ENCODE measurements around the gene EXOC3L4.

Gene EXOC3L4

GRCh38 chr14:103091041-103091882, 3.3 kb upstream of the EXOC3L4 start:
- peak; percentile 64 for DNase-seq (ENCODE audit: low read depth)

GRCh38 chr14:103091883-103092222, 2.7 kb upstream of the EXOC3L4 start:
- no peak for DNase-seq (ENCODE audit: low read depth)

- DNase-seq (ENCODE audit: low read depth): no peak
Measured at GRCh38 chr14:103093856-103094405, 594 bp upstream of the EXOC3L4 start.

- no peak for DNase-seq (ENCODE audit: low read depth)
Measured at GRCh38 chr14:103095210-103095778, 769 bp downstream of the EXOC3L4 start.

GRCh38 chr14:103096387-103096786, 1.9 kb downstream of the EXOC3L4 start:
- DNase-seq (ENCODE audit: low read depth): no peak

- DNase-seq (ENCODE audit: low read depth): no peak
Measured at GRCh38 chr14:103097244-103097993, 2.9 kb downstream of the EXOC3L4 start.

- no peak for DNase-seq (ENCODE audit: low read depth)
Measured at GRCh38 chr14:103097994-103098957, 3.8 kb downstream of the EXOC3L4 start.

GRCh38 chr14:103099081-103099732, 4.7 kb downstream of the EXOC3L4 start:
- no peak for DNase-seq (ENCODE audit: low read depth)

- no peak for DNase-seq (ENCODE audit: low read depth)
Measured at GRCh38 chr14:103099733-103100280, 5.3 kb downstream of the EXOC3L4 start.

GRCh38 chr14:103100281-103101121, 6.0 kb downstream of the EXOC3L4 start:
- DNase-seq (ENCODE audit: low read depth): no peak

GRCh38 chr14:103101257-103101962, 6.9 kb downstream of the EXOC3L4 start:
- no peak for DNase-seq (ENCODE audit: low read depth)

- DNase-seq (ENCODE audit: low read depth): no peak
Measured at GRCh38 chr14:103101963-103102688, 7.6 kb downstream of the EXOC3L4 start.

- no peak for DNase-seq (ENCODE audit: low read depth)
Measured at GRCh38 chr14:103102689-103103260, 8.2 kb downstream of the EXOC3L4 start.

GRCh38 chr14:103103461-103104388, 9.2 kb downstream of the EXOC3L4 start:
- no peak for DNase-seq (ENCODE audit: low read depth)

- no peak for DNase-seq (ENCODE audit: low read depth)
Measured at GRCh38 chr14:103104389-103104653, 9.8 kb downstream of the EXOC3L4 start.

GRCh38 chr14:103104654-103105452, 10.3 kb downstream of the EXOC3L4 start:
- peak; percentile 54 for DNase-seq (ENCODE audit: low read depth)
